Spleen (tissue), 11 donors: Measurements from ENCODE around the gene RIMBP2. TPM values are rescaled to one million over a fixed set of nuclear protein-coding genes. Genes with fewer than 3 reads are reported as not detected.

Experiments
- DNase-seq: peaks from one replicate; pipeline ENCODE4 v3.0.0-alpha.2; 2020
- H3K27ac ChIP-seq, 8 donors: fragments of 200-600 bp; sonication (generic) in 7 of 8; 1 replicate in 4 of 8; 2 replicates in 4 of 8; pipeline versions ENCODE4 v1.5.0 to v1.8.0; 2016 to 2021; ENCODE audit warnings: inconsistent platforms in 4 of 8, mild to moderate bottlenecking in 4 of 8, moderate library complexity in 1 of 8
- H3K27me3 ChIP-seq, 7 donors: fragments of 200-600 bp; sonication (generic) in 6 of 7; replicated peaks in 1 of 7; 1 replicate in 4 of 7; 2 replicates in 3 of 7; pipeline versions ENCODE4 v1.5.0 to v1.8.0; 2016 to 2021; ENCODE audit warnings: inconsistent platforms in 3 of 7, mild to moderate bottlenecking in 1 of 7
- H3K36me3 ChIP-seq, 6 donors: fragments of 200-600 bp; sonication (generic) in 5 of 6; 1 replicate in 4 of 6; 2 replicates in 2 of 6; pipeline versions ENCODE4 v1.5.0 to v1.8.0; 2016 to 2021; ENCODE audit warnings: inconsistent platforms in 2 of 6
- H3K4me1 ChIP-seq, 6 donors: fragments of 200-600 bp; sonication (generic) in 5 of 6; 1 replicate in 3 of 6; 2 replicates in 3 of 6; pipeline versions ENCODE4 v1.5.0 to v1.8.0; 2016 to 2021; ENCODE audit warnings: inconsistent platforms in 3 of 6
- H3K4me3 ChIP-seq, 8 donors: fragments of 200-600 bp; sonication (generic) in 7 of 8; 1 replicate in 4 of 8; 2 replicates in 4 of 8; pipeline versions ENCODE4 v1.5.0 to v1.8.0; 2016 to 2021; ENCODE audit warnings: inconsistent platforms in 4 of 8, mild to moderate bottlenecking in 4 of 8, moderate library complexity in 2 of 8
- H3K9me3 ChIP-seq, 8 donors: fragments of 200-600 bp; sonication (generic) in 7 of 8; 1 replicate in 4 of 8; 2 replicates in 4 of 8; pipeline versions ENCODE4 v1.5.0 to v1.8.0; 2016 to 2021; ENCODE audit warnings: inconsistent platforms in 4 of 8
- CTCF ChIP-seq, 11 experiments: fragments of 200-600 bp in 7 of 11; fragments of 450-650 bp in 4 of 11; sonication (generic) in 4 of 11; IDR thresholded peaks in 8 of 11; conservative IDR thresholded peaks in 3 of 11; 1 replicate in 7 of 11; 2 replicates in 4 of 11; pipeline versions ENCODE4 v1.4.0 to v1.8.0; 2016 to 2021; ENCODE audit warnings: antibody characterized with exemption in 11 of 11, inconsistent platforms in 4 of 11, mild to moderate bottlenecking in 1 of 11
- POLR2A ChIP-seq, 3 donors: fragments of 450-650 bp; IDR thresholded peaks; one replicate each; pipeline ENCODE4 v1.5.1; 2017; ENCODE audit warnings: antibody characterized with exemption in 3 of 3, mild to moderate bottlenecking in 1 of 3
- POLR2AphosphoS5 ChIP-seq, 3 donors: sonication (generic); formaldehyde crosslinking; IDR thresholded peaks; one replicate each; pipeline ENCODE4 v1.5.1; 2017; ENCODE audit warnings: antibody characterized with exemption in 3 of 3
- WGBS, 5 donors: extraction: QIAGEN DNeasy Blood & Tissue Kit in 3 of 5; methylation state at CpG; one replicate each; pipeline versions ENCODE4 v1.1.5 to v1.1.7; 2013 to 2018; 5-methylcytosine and 5-hydroxymethylcytosine counted together
- intact Hi-C: fragments of 100-400 bp; cut with DNase I; formaldehyde crosslinking; loops from one replicate; pipeline ENCODE4 v1.15.0; 2023; ENCODE audit warnings: low total_unique reads
- polyA plus RNA-seq, 3 donors: library from polyadenylated mRNA; stranded (reverse); fragments of 200-250 nt; gene quantifications; one replicate each; pipeline ENCODE4 v1.2.1, GENCODE V29; 2013
- total RNA-seq, 7 donors: library from RNA; depleted of rRNA in 3 of 7; stranded (reverse); fragments of >200 nt in 3 of 7; fragmentation: NEBNext Ultra II Directional in 4 of 7; extraction: Animal tissue kit (Norgen Biotek cat#: 25700) in 4 of 7; gene quantifications; one replicate each; pipeline versions ENCODE4 v1.1.0 to v1.2.1, GENCODE V29; 2016 to 2021
- donor health status: healthy with polysubstance abuse.
- donor health status: DM: no; HTN: no; CAD: no; lungs with moderate emphysema.
- donor health status: DM: no; HTN: no; CAD: no.
- donor health status: Bipolar disorder and iron deficiency.
- donor health status: healthy.
- donor health status: DM: no; HTN: no; CAD: no.
- donor health status: DM: yes; HTN: yes; CAD: no.

Gene RIMBP2
- total and polyA plus RNA-seq, 10 donors = 0.05 to 5.2 (median 0.95) TPM

GRCh38 chr12:130438711-130439110 lies 277.4 kb downstream of the RIMBP2 start:
- Histone ChIP-seq H3K4me1 (no peaks in the 10 kb centered on the region), H3K9me3 (peaks cover 0 to 53% (median 5%) of the 10 kb centered on the region in 8 donors), H3K27me3 (no peaks in the 10 kb centered on the region), H3K27ac (no peak overlapping the region), H3K4me3 (no peak overlapping the region), H3K36me3 (peaks cover 0 to 6% (median 0%) of the 10 kb centered on the region in 6 donors)
- TF ChIP-seq CTCF (IDR thresholded peaks at IDR 0.05 in 8 of 11, conservative IDR thresholded peaks at IDR 0.05 in 3 of 11) (no peak), POLR2A (IDR thresholded peaks at IDR 0.05) (no peak), POLR2AphosphoS5 (IDR thresholded peaks at IDR 0.05) (no peak)
- 83 to 96% (median 95%) methylated on average over 13 of the region's 13 CpGs for WGBS, 5 donors
- peak; percentile 62 for DNase-seq
- intact Hi-C loops = no loop called here

GRCh38 chr12:130438243-130438620 lies 277.9 kb downstream of the RIMBP2 start:
- no peak overlapping the region for H3K27ac ChIP-seq
- H3K36me3 ChIP-seq = peaks cover 0 to 6% (median 0%) of the 10 kb centered on the region in 6 donors
- 92 to 94% (median 94%) methylated on average over 18 to 19 of the region's 19 CpGs for WGBS, 5 donors
- peak; percentile 54 for DNase-seq
- intact Hi-C loops = no loop called here
- TF ChIP-seq CTCF (IDR thresholded peaks at IDR 0.05 in 8 of 11, conservative IDR thresholded peaks at IDR 0.05 in 3 of 11) (no peak), POLR2AphosphoS5 (IDR thresholded peaks at IDR 0.05) (no peak), POLR2A (IDR thresholded peaks at IDR 0.05) (no peak)
- no peak overlapping the region for H3K4me3 ChIP-seq
- peaks cover 0 to 57% (median 5%) of the 10 kb centered on the region in 8 donors for H3K9me3 ChIP-seq
- H3K4me1 ChIP-seq = no peaks in the 10 kb centered on the region
- H3K27me3 ChIP-seq = no peaks in the 10 kb centered on the region

- H3K27me3 ChIP-seq = no peaks in the 10 kb centered on the region
- peaks cover 0 to 6% (median 0%) of the 10 kb centered on the region in 6 donors for H3K36me3 ChIP-seq
- H3K4me3 ChIP-seq = no peak overlapping the region
- intact Hi-C loops = no loop called here
- TF ChIP-seq POLR2A (IDR thresholded peaks at IDR 0.05) = no peak
- peak; percentile 23 for DNase-seq
- H3K4me1 ChIP-seq = no peaks in the 10 kb centered on the region
- H3K9me3 ChIP-seq = peaks cover 0 to 57% (median 5%) of the 10 kb centered on the region in 8 donors
- no peak overlapping the region for H3K27ac ChIP-seq
- WGBS, 5 donors = 88 to 92% (median 90%) methylated on average over 11 to 16 of the region's 16 CpGs
Measured at GRCh38 chr12:130437555-130438242, 278.4 kb downstream of the RIMBP2 start.

DNA sequence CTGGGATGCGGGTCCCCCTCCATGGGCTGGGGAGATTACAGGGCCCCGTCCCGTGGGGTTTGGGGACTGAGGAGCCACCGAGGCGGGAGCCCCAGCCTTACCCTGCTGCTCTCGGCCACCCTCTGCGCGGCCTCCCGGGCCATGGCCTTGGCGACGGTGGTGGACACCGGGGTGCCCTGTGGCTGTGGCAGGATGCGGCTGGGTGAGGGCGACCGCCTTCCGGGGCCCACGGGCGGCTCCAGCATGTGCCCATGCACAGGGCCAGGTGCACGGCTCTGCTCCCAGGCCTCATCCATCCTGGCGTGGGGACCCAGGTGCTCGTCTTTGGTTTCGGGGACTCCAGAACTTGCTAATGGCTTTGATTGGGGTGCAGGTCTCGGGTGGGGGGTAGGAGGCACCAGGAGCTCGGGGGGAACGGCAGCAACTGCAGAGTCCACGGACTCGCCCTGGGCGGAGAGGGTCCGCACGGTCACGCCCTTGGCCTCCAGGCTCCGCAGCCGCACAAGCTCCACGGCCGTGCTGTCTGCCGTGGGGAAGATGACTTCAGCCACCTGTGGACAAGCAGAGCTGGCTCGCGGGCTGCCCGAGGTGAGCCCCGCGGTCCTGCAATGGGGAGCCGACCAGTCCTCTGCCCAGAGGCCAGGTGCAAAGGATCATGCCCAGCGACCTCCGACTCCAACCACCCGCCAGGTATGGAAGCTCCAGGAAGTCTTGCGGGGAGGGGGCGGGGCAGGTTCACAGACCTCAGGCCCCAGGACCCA lies 279.2 kb downstream of the RIMBP2 start:
- Histone ChIP-seq H3K9me3 (peaks cover 0 to 49% (median 5%) of the 10 kb centered on the region in 8 donors), H3K27ac (no peak overlapping the region), H3K36me3 (peaks cover 0 to 3% (median 0%) of the 10 kb centered on the region in 6 donors), H3K4me3 (no peak overlapping the region), H3K4me1 (no peaks in the 10 kb centered on the region), H3K27me3 (no peaks in the 10 kb centered on the region)
- WGBS, 5 donors = 87 to 96% (median 94%) methylated on average over 13 to 47 of the region's 47 CpGs
- DNase-seq = peak; percentile 74
- intact Hi-C loops = no loop called here
- no peak for TF ChIP-seq POLR2AphosphoS5 (IDR thresholded peaks at IDR 0.05)
- no peak for TF ChIP-seq CTCF (IDR thresholded peaks at IDR 0.05 in 8 of 11, conservative IDR thresholded peaks at IDR 0.05 in 3 of 11)
- TF ChIP-seq POLR2A (IDR thresholded peaks at IDR 0.05) = no peak
